HG03097 (cell line): ENCODE results near the gene PRL.

ENCODE experiments used
- ATAC-seq: cut with Tn5 transposase; IDR thresholded peaks from one replicate; pipeline ENCODE4 v1.9.1; 2021; ENCODE audit not compliant: unreplicated experiment, low FRiP score

Gene PRL

DNA sequence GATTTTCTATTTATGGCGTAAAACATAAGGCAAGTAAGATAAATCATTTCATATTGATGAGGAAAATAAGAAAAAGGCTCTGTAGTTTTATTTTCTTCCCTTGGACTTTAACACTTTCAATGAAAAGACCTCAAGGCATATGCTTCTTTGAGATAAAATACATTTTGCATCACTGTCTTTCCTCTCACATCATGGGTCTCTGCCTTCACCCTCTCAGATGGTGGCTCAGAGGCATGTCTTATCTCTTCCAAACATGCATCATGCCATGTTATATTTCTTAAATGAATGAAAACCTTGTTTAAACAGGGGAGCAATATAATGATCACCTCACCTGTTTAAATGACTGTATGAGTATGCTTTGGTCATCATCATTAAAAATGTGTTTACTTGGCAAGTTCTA is 59.3 kb downstream of the PRL start:
- ATAC-seq = no peak
